Glutamatergic neuron (in vitro differentiated cells): ENCODE measurements around the gene UBE2J2. TPM values are rescaled to one million over a fixed set of nuclear protein-coding genes. Genes with fewer than 3 reads are reported as not detected.
A peak's percentile ranks its signal among the peaks of the same experiment; 100 is the strongest.

Experiments used
- DNase-seq: peaks from one replicate; pipeline ENCODE4 v3.0.0; 2022
- H3K27ac Mint-ChIP-seq: one replicate; pipeline ENCODE4 v1.8.0; 2020; ENCODE audit warnings: mild to moderate bottlenecking, mixed read lengths, inconsistent platforms; ENCODE audit not compliant: unreplicated experiment
- H3K27me3 Mint-ChIP-seq: one replicate; pipeline ENCODE4 v1.8.0; 2020; ENCODE audit warnings: mild to moderate bottlenecking, moderate library complexity, mixed read lengths, inconsistent platforms; ENCODE audit not compliant: unreplicated experiment
- H3K36me3 Mint-ChIP-seq: one replicate; pipeline ENCODE4 v1.8.0; 2020; ENCODE audit warnings: mild to moderate bottlenecking, mixed read lengths, inconsistent platforms; ENCODE audit not compliant: unreplicated experiment
- H3K4me1 Mint-ChIP-seq: one replicate; pipeline ENCODE4 v1.8.0; 2020; ENCODE audit warnings: mild to moderate bottlenecking, low read depth, mixed read lengths, inconsistent platforms; ENCODE audit not compliant: unreplicated experiment
- H3K4me3 Mint-ChIP-seq: one replicate; pipeline ENCODE4 v1.8.0; 2020; ENCODE audit warnings: mild to moderate bottlenecking, mixed read lengths, inconsistent platforms; ENCODE audit not compliant: unreplicated experiment
- H3K9me3 Mint-ChIP-seq: one replicate; pipeline ENCODE4 v1.8.0; 2020; ENCODE audit warnings: mild to moderate bottlenecking, moderate library complexity, mixed read lengths, inconsistent platforms; ENCODE audit not compliant: unreplicated experiment
- total RNA-seq: library from RNA; stranded (reverse); fragmentation: NEBNext Ultra II Directional; extraction: Animal tissue kit (Norgen Biotek cat#: 25700); gene quantifications from one replicate; pipeline ENCODE4 v1.2.1, GENCODE V29; 2021; ENCODE audit not compliant: unreplicated experiment
- TF ChIP-seq, protein P1 (sequence below): fragments of 200-600 bp; sonication (generic); IDR thresholded peaks from one replicate; pipeline ENCODE4 v1.5.0; 2021; ENCODE audit not compliant: partially characterized antibody, unreplicated experiment

The UBE2J2 gene
- total RNA-seq, 1 donor from 2014 or later = 88.1 TPM

DNA sequence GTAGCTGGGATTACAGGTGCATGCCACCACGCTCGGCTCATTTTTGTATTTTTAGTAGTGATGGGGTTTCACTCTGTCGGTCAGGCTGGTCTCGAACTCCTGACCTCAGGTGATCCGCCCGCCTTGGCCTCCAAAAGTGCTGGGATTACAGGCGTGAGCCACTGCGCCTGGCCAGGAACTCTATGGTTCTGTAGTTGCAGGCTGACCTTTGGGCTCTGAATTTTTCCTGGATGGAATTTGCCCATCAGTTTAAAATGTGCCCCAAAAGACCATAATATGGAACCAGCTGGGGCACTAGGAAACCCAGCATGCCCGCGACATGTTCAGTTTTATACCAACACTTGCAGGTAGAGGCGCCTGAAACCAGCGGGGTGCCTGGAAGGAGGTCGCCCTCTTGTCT is 5.0 kb upstream of the UBE2J2 start:
- DNase-seq = no peak
- Mint-ChIP-seq H3K4me1 (peaks cover 9% of the 10 kb centered on the region), H3K36me3 (no peaks in the 10 kb centered on the region), H3K27ac (no peak overlapping the region), H3K27me3 (peaks cover 8% of the 10 kb centered on the region), H3K4me3 (no peak overlapping the region), H3K9me3 (peaks cover 8% of the 10 kb centered on the region)
- TF ChIP-seq, protein P1, sequence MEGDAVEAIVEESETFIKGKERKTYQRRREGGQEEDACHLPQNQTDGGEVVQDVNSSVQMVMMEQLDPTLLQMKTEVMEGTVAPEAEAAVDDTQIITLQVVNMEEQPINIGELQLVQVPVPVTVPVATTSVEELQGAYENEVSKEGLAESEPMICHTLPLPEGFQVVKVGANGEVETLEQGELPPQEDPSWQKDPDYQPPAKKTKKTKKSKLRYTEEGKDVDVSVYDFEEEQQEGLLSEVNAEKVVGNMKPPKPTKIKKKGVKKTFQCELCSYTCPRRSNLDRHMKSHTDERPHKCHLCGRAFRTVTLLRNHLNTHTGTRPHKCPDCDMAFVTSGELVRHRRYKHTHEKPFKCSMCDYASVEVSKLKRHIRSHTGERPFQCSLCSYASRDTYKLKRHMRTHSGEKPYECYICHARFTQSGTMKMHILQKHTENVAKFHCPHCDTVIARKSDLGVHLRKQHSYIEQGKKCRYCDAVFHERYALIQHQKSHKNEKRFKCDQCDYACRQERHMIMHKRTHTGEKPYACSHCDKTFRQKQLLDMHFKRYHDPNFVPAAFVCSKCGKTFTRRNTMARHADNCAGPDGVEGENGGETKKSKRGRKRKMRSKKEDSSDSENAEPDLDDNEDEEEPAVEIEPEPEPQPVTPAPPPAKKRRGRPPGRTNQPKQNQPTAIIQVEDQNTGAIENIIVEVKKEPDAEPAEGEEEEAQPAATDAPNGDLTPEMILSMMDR = no peak

GRCh38 chr1:1275836-1276235 is 2.2 kb upstream of the UBE2J2 start:
- Mint-ChIP-seq H3K9me3 (peaks cover 14% of the 10 kb centered on the region), H3K36me3 (no peaks in the 10 kb centered on the region), H3K27ac (peak overlapping the region; percentile 79), H3K4me1 (peaks cover 22% of the 10 kb centered on the region), H3K4me3 (peak overlapping the region; percentile 49), H3K27me3 (peaks cover 11% of the 10 kb centered on the region)
- no peak for DNase-seq
- TF ChIP-seq, protein P1 = no peak

DNA sequence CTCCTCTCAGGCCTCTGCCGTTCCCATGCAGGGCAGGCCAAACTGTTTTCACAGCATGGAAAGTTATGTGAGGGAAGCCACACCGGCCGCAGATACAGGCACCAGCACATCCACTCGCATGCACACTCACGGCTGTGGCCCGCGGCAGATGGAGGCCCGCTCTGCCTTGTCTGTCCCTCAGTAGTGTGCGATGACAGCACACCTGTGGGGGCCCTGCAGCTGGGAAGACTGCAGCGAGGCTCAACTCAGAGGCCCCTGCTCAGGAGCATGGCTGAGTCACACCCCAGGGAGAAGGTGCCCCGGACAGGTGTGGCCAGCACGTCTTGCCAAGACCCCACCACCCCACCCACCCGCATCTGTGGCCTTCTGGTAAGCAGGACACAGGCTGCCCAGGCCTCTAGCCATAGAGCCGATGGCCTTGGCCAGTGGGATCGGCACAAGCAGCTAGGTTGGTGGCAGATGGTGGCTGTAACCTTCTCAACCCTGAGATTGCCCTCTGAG is 1.3 kb upstream of the UBE2J2 start:
- H3K27me3 Mint-ChIP-seq = peaks cover 14% of the 10 kb centered on the region
- H3K4me1 Mint-ChIP-seq = peaks cover 30% of the 10 kb centered on the region
- peak overlapping the region; percentile 59 for H3K27ac Mint-ChIP-seq
- DNase-seq = peak; percentile 35
- no peaks in the 10 kb centered on the region for H3K36me3 Mint-ChIP-seq
- peak overlapping the region; percentile 84 for H3K4me3 Mint-ChIP-seq
- peaks cover 14% of the 10 kb centered on the region for H3K9me3 Mint-ChIP-seq
- TF ChIP-seq, protein P1 = no peak

- Mint-ChIP-seq H3K9me3 (peaks cover 14% of the 10 kb centered on the region), H3K27me3 (peaks cover 14% of the 10 kb centered on the region), H3K4me1 (peaks cover 33% of the 10 kb centered on the region), H3K27ac (peak overlapping the region; percentile 59), H3K4me3 (peak overlapping the region; percentile 84), H3K36me3 (no peaks in the 10 kb centered on the region)
- peak; percentile 37 for DNase-seq
- TF ChIP-seq, protein P1 = no peak
Observed at GRCh38 chr1:1274299-1274930, 761 bp upstream of the UBE2J2 start.

- TF ChIP-seq, protein P1 = no peak
- Mint-ChIP-seq H3K36me3 (no peaks in the 10 kb centered on the region), H3K27me3 (peaks cover 14% of the 10 kb centered on the region), H3K4me1 (peaks cover 33% of the 10 kb centered on the region), H3K27ac (peak overlapping the region; percentile 90), H3K4me3 (peak overlapping the region; percentile 90), H3K9me3 (peaks cover 14% of the 10 kb centered on the region)
- DNase-seq = no peak
Observed at GRCh38 chr1:1273209-1273511, 494 bp downstream of the UBE2J2 start.
